Heart right ventricle (tissue), 16 donors: ENCODE measurements around the gene PPP5C. TPM values are rescaled to one million over a fixed set of nuclear protein-coding genes. Genes with fewer than 3 reads are reported as not detected.

ENCODE experiments used
- ATAC-seq, 8 donors: fragments of 200-7000 bp; cut with Tn5 transposase; one replicate each; pipeline ENCODE4 v1.9.1; 2020; ENCODE audit warnings: mild to moderate bottlenecking in 8 of 8, moderate library complexity in 8 of 8, moderate number of reproducible peaks in 1 of 8
- DNase-seq, 2 donors: peaks; one replicate each; pipeline ENCODE4 v3.0.0-alpha.2; 2020
- H3K27ac ChIP-seq, 10 donors: fragments of 200-600 bp; sonication (generic) in 2 of 10; one replicate each; pipeline versions ENCODE4 v1.5.0 to v1.8.0; 2020 to 2022; ENCODE audit warnings: mild to moderate bottlenecking in 3 of 10
- H3K27me3 ChIP-seq, 7 donors: fragments of 200-600 bp; one replicate each; pipeline ENCODE4 v1.8.0; 2021 to 2022; ENCODE audit warnings: mild to moderate bottlenecking in 2 of 7
- H3K36me3 ChIP-seq, 9 donors: fragments of 200-600 bp; sonication (generic) in 1 of 9; one replicate each; pipeline versions ENCODE4 v1.5.0 to v1.8.0; 2020 to 2022; ENCODE audit warnings: mild to moderate bottlenecking in 2 of 9
- H3K4me1 ChIP-seq, 9 donors: fragments of 200-600 bp; sonication (generic) in 1 of 9; one replicate each; pipeline versions ENCODE4 v1.5.0 to v1.8.0; 2020 to 2022; ENCODE audit warnings: mild to moderate bottlenecking in 4 of 9
- H3K4me3 ChIP-seq, 10 donors: fragments of 200-600 bp; sonication (generic) in 2 of 10; one replicate each; pipeline versions ENCODE4 v1.5.0 to v1.8.0; 2020 to 2022; ENCODE audit warnings: mild to moderate bottlenecking in 7 of 10, moderate library complexity in 2 of 10
- H3K9me3 ChIP-seq, 11 donors: fragments of 200-600 bp in 10 of 11; sonication (generic) in 2 of 11; one replicate each; pipeline versions ENCODE4 v1.5.0 to v1.8.0; 2013 to 2022; ENCODE audit warnings: mild to moderate bottlenecking in 2 of 11, control low read depth in 1 of 11, moderate library complexity in 1 of 11
- CTCF ChIP-seq, 9 donors: fragments of 200-600 bp; sonication (generic) in 2 of 9; IDR thresholded peaks; one replicate each; pipeline versions ENCODE4 v1.5.0 to v1.8.0; 2021 to 2022; ENCODE audit warnings: antibody characterized with exemption in 9 of 9, mild to moderate bottlenecking in 5 of 9, moderate library complexity in 1 of 9
- WGBS, 2 donors: extraction: QIAGEN DNeasy Blood & Tissue Kit; methylation state at CpG; one replicate each; pipeline ENCODE4 v1.1.7; 2013; ENCODE audit warnings: inconsistent platforms in 1 of 2; 5-methylcytosine and 5-hydroxymethylcytosine counted together
- intact Hi-C, 10 donors: fragments of 100-400 bp; cut with DNase I; formaldehyde crosslinking; loops; one replicate each; pipeline versions ENCODE4 v1.11.1 to v1.14.2; 2022
- polyA plus RNA-seq, 2 donors: library from polyadenylated mRNA; stranded (reverse); fragments of 200-250 nt; gene quantifications; one replicate each; pipeline ENCODE4 v1.2.3, GENCODE V29; 2013
- total RNA-seq, 10 donors: library from RNA; stranded (reverse); fragmentation: NEBNext Ultra II Directional in 3 of 10; extraction: Animal tissue kit (Norgen Biotek cat#: 25700) in 3 of 10; gene quantifications; one replicate each; pipeline versions ENCODE4 v1.2.1 to v1.2.4, GENCODE V29; 2021 to 2023
- donor health status: Arrhythmogenic right ventricular cardiomyopathy.
- donor health status: ischemic (EF 13 %, LVEDD 7.1; RV severe dilation, severe dysfunction).
- donor health status: healthy with polysubstance abuse.
- donor health status: DM: no; HTN: yes; CAD: no.
- donor health status: DM: no; HTN: no; CAD: no.
- donor health status: ischemic (EF 25% LVEDD 6.9; RV normal size, moderate dysfunction).
- donor health status: ischemic (EF 25% LVEDD 5.7; RV mildly dilated, moderate dysfunction).
- donor health status: healthy.
- donor health status: DM: yes; HTN: yes; CAD: no.
- donor health status: Ischemic cardiomyopathy.
- donor health status: ischemic (EF 35%, LVEDD 5.7; RV mildly dilated, moderate dysfunction).
- donor health status: nonischemic (EF 11% LVEDD 7.7; RV severe dilation, severe dysfunction).
- donor health status: DM: yes; HTN: yes; CAD: no.
- donor health status: PGD.
- donor health status: ischemic (EF 29% LVEDD 5.4; RV normal size, mild dysfunction).
- donor health status: nonischemic (EF 23%, LVEDD 6.1; RV moderate dilation, normal function).

Gene PPP5C
- total and polyA plus RNA-seq, 12 donors: 51.6 to 89.5 (median 76.5) TPM

- Histone ChIP-seq H3K27me3 (no peaks in the 10 kb centered on the region), H3K4me3 (no peak overlapping the region), H3K4me1 (peaks cover 0 to 13% (median 0%) of the 10 kb centered on the region in 9 donors), H3K9me3 (no peaks in the 10 kb centered on the region), H3K27ac (no peak overlapping the region), H3K36me3 (peaks cover 0 to 69% (median 44%) of the 10 kb centered on the region in 9 donors)
- ATAC-seq: peak in 2 of 8 donors; percentile 3 to 12
- no peak for TF ChIP-seq CTCF (IDR thresholded peaks at IDR 0.05)
- no peak for DNase-seq
- intact Hi-C loops: loop anchor here in 9 of 10 donors (5.0 to 10.0 kb wide), 5 partner anchors 106 to 124 kb away; no protein-coding TSS in a partner anchor
- WGBS, 2 donors: 89 to 91% methylated on average over 18 of the region's 18 CpGs
Observed at GRCh38 chr19:46390866-46391265, 44.0 kb downstream of the PPP5C start.

GRCh38 chr19:46391296-46392251 is 44.7 kb downstream of the PPP5C start:
- TF ChIP-seq CTCF (IDR thresholded peaks at IDR 0.05): no peak
- Histone ChIP-seq H3K9me3 (no peaks in the 10 kb centered on the region), H3K27ac (no peak overlapping the region), H3K36me3 (peaks cover 0 to 66% (median 37%) of the 10 kb centered on the region in 9 donors), H3K4me1 (peaks cover 0 to 13% (median 0%) of the 10 kb centered on the region in 9 donors), H3K27me3 (no peaks in the 10 kb centered on the region), H3K4me3 (no peak overlapping the region)
- intact Hi-C loops: loop anchor here in 9 of 10 donors (5.0 to 10.0 kb wide), 5 partner anchors 107 to 123 kb away; no protein-coding TSS in a partner anchor
- ATAC-seq: no peak
- no peak for DNase-seq
- WGBS, 2 donors: 88 to 92% methylated on average over 33 of the region's 33 CpGs

GRCh38 chr19:46392252-46392801 is 45.4 kb downstream of the PPP5C start:
- no peak for TF ChIP-seq CTCF (IDR thresholded peaks at IDR 0.05)
- H3K9me3 ChIP-seq: no peaks in the 10 kb centered on the region
- DNase-seq: no peak
- peaks cover 0 to under 1% (median 0%) of the 10 kb centered on the region in 7 donors for H3K27me3 ChIP-seq
- peaks cover 0 to 13% (median 0%) of the 10 kb centered on the region in 9 donors for H3K4me1 ChIP-seq
- intact Hi-C loops: loop anchor here in 9 of 10 donors (5.0 to 10.0 kb wide), 5 partner anchors 108 to 122 kb away; no protein-coding TSS in a partner anchor
- ATAC-seq: no peak
- H3K4me3 ChIP-seq: no peak overlapping the region
- H3K27ac ChIP-seq: no peak overlapping the region
- H3K36me3 ChIP-seq: peaks cover 0 to 59% (median 31%) of the 10 kb centered on the region in 9 donors
- WGBS, 2 donors: 61% methylated on average over 21 of the region's 21 CpGs

GRCh38 chr19:46392837-46393236 is 46.0 kb downstream of the PPP5C start:
- H3K27me3 ChIP-seq: peaks cover 0 to 5% (median 0%) of the 10 kb centered on the region in 7 donors
- 52 to 61% methylated on average over 4 of the region's 4 CpGs for WGBS, 2 donors
- ATAC-seq: no peak
- peaks cover 0 to 13% (median 0%) of the 10 kb centered on the region in 9 donors for H3K4me1 ChIP-seq
- intact Hi-C loops: loop anchor here in 9 of 10 donors (5.0 to 10.0 kb wide), 5 partner anchors 108 to 122 kb away; no protein-coding TSS in a partner anchor
- no peak for DNase-seq
- H3K27ac ChIP-seq: no peak overlapping the region
- no peaks in the 10 kb centered on the region for H3K9me3 ChIP-seq
- peaks cover 0 to 54% (median 29%) of the 10 kb centered on the region in 9 donors for H3K36me3 ChIP-seq
- TF ChIP-seq CTCF (IDR thresholded peaks at IDR 0.05): no peak
- no peak overlapping the region for H3K4me3 ChIP-seq
